Hippocampal formation (tissue), 2 donors: ENCODE data around the gene HIPK4.

Experiments used
- DNase-seq, 2 donors: peaks; one replicate each; lab custom pipeline; 2025; lab: John Stamatoyannopoulos, UW

The HIPK4 gene

DNA sequence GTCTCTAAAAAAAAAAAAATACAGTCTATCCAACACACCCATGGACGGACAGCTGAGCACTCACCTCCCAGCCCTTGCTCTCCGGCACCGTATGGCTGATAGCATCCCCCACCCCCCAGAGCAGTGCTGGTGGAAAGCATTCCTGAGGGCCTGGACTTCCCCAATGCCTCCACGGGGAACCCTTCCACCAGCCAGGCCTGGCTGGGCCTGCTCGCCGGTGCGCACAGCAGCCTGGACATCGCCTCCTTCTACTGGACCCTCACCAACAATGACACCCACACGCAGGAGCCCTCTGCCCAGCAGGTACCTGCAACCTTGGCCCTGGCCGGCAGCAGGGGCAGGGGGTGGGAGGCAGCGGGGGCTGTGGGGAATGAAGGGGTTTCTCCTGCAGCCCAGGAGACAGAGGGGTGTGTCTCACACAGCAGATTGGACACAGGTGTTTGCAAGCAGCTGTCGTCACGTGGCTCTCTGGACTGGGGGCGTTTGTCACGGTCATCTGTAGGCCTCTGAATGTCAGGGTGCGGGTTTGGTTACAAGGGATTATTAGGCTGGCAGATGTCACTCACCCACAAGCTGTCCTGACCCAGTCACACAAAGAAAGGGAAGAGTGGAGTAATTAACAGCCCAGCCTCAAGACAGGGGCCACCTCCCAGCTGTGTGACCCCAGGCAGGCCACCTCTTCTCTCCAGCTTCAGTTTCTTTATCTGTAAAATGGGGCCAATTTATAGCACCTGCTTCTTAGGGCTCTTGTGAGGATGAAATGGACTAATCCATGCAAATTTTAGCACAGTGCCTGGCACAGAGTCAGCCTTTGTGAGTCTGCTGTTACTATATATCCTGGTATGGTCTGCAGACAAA lies 22.2 kb downstream of the HIPK4 start:
- no peak for DNase-seq

- DNase-seq: no peak
Measured at GRCh38 chr19:40366697-40367561, 23.1 kb downstream of the HIPK4 start.

GRCh38 chr19:40365613-40366401 lies 24.2 kb downstream of the HIPK4 start:
- peak in 1 of 2 donors; percentile 55 for DNase-seq

DNA sequence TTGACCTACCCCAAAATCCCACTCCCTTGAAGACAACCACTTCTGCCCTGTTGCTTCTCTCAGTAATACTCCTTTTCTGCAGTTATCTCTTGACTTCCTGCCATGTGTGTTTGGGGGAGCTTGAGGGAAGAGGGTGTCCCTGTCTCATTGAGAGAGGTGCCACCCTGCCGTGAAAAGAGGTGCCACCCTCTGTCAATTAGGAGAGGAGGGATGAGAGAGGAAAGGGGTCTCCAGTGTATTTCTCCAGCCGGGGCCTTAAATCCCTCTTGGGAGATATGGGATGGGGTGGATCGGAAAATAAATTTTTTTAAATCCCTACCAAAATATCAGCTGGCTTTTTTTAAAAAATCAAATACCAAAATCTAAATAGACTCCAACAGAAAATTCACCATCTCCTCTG lies 25.0 kb downstream of the HIPK4 start:
- no peak for DNase-seq

- DNase-seq: no peak
Measured at GRCh38 chr19:40363069-40363468, 26.9 kb downstream of the HIPK4 start.

DNA sequence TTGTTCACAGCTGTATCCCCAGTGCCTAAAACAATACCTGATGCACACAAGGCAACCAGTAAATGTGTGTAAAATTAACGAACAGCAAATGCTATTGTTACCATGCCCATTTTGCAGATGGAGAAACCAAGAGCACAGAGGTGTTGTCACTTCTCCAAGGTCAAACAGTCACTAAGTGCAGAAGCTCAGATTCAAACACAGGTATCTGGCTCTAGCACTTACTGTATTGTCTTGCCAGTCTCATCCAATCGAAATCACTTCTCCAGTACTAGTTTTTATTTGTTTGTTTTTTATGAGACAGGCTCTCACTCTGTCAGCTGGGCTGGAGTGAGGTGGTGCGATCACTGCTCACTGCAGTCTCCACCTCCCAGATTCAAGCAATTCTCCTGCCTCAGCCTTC lies 27.8 kb downstream of the HIPK4 start:
- DNase-seq: no peak

- DNase-seq: no peak
Measured at GRCh38 chr19:40360708-40361241, 29.2 kb downstream of the HIPK4 start.

GRCh38 chr19:40360020-40360707 lies 29.8 kb downstream of the HIPK4 start:
- no peak for DNase-seq

- DNase-seq: no peak
Measured at GRCh38 chr19:40358773-40359172, 31.2 kb downstream of the HIPK4 start.

DNA sequence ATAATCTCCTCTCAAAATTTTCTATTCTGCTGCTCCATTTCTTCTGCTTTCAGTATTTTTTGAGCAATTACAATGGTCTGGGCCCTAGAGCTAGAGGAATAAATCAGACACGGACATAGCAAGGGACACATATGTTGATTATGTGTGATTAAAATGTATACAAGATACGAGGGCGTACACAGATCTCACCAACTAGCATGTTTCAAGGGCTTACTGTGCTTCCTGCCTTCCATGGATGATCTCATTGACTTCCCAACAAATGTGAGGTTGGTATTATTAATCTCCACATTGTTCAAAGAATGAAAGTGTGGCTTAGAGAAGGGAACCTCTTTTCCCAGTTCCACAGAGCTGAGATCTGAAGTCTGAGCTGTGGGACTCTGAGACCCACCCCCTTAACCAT lies 32.3 kb downstream of the HIPK4 start:
- no peak for DNase-seq

DNA sequence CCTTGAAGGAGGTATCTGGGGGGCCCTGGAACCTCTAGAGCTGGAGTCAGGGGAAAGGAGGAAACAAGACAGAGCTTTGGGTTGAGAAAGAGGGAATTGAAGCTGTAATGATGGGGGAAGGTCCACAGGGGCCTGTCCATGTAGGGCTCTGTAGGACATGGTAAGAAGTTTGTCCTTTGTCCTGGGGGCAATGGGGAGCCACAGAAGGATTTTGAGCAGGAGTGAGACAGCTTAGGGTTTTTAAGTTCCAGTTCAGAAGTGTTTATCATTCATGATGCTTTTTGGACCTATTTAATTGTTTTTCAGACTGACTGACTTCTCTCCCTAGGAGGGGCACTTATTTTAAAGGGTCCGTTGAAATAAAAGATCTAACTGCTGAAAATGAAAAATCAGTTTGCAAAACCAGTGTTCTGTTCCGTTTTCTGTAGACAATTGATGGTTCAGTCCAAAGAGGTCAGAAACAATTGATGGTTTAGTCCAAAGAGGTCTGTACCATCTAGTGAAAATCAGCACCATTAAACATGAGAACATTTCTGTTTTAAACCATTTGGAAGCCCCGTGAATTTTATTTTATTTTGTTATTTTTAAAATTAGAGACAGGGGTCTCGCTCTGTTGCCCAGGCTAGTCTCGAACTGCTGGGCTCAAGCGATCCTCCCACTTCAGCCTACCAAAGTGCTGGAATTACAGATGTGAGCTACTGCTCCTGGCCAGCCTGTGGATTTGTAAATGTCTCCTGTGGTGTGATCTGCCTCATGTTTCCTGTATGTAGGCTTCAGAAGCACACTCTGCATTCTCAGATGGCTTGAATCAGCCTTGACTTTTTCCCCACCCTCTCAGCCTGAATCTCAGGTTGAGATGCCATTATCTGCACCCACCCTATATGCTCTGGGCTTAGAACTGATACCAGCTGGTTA lies 33.0 kb downstream of the HIPK4 start:
- no peak for DNase-seq

- DNase-seq: no peak
Measured at GRCh38 chr19:40355975-40356680, 33.9 kb downstream of the HIPK4 start.

GRCh38 chr19:40348961-40349507 lies 40.9 kb downstream of the HIPK4 start:
- peak in 1 of 2 donors; percentile 30 for DNase-seq

DNA sequence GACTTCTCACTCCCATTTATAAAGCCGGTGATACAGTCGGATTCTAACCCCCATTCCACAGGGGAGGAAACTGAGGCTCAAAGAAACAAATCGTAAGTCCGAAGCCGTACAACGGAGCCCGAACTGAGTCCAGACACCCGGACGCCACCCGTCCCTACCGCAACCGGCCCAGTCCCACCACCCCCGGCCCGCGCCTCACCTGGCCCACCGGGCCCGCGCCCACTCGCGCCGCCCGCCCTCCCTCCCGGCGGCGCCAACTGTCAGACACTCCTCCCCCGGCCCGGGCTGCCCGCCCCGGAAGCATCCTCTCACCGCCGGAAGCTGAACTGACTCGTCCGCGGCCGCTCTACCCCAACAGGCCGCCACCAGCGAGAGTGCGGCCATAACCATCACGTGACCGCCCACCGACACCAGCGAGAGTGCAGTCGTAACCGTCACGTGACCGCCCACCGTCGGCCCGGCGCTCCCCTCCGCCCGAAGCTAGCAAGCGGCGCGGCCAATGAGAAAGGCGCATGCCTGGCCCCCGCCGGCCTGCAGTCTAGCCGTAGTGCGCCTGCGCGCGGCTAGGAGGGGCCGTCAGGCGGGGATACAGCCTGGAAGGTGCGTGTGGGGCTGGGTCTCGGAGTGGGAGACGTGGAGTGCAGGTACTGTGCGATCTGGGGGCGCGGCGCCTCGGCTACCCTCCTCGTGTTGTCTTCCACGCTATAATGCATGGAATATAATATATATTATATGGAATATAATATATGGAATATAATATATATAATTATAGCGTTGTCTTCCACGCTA lies 41.7 kb downstream of the HIPK4 start, which contains the start of the genes C19orf47 and PLD3:
TSS of gene C19orf47 (minus strand) at position 273 of the 789 bp plus-strand sequence. CDS start 6,540 bp downstream, outside the sequence.
TSS of gene PLD3 (plus strand) at position 571 of the 789 bp plus-strand sequence. CDS start 17,789 bp downstream, outside the sequence.
- DNase-seq: peak; percentile 99 to 100

- DNase-seq: no peak
Measured at GRCh38 chr19:40344422-40344821, 45.6 kb downstream of the HIPK4 start.

DNA sequence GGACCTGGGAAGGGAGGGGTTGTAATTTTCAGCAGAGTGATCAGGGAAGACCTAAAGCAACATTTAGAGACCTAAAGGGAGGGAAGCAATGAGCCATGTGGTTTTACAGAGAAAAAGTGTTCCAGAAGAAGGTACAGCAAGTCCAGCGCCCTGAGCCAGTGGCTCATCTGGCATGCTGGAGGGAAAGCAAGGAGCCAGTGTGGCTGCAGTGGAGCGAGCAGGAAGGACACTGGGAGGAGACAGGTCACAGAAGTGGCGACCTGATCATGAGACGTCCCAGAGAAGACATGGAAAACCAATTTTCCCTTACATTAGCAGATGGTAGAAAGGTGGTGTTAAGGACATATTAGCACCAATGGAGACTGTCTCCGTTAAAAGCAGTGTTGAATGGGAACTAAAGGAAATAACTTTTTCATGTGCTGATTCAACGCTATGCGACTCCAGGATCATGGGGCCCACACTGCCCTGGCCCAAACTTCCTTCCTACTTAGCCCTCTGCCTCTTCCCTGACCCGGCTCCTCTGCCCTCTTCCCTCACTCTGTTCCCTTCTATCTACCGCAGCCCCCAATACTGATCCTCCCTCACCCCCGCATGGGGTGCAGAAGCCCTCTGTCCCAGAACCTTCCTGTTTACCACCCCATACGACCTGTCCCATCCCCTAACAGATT lies 47.2 kb downstream of the HIPK4 start:
- no peak for DNase-seq
